K562 (cell line): ENCODE data around the gene PSMG3. TPM values are rescaled to one million over a fixed set of nuclear protein-coding genes. Genes with fewer than 3 reads are reported as not detected.

Source experiments
- ATAC-seq: fragments of 200-7000 bp; cut with Tn5 transposase; 3 replicates; pipeline ENCODE4 v1.9.1; 2020; ENCODE audit warnings: moderate library complexity
- BruUV-seq: library from RNA; stranded (reverse); fragments of 400-500 nt; replicated peaks from 2 replicates; lab custom pipeline; 2021; lab: Mats Ljungman, UMichigan
- CTCF ChIA-PET: fragments of 300-600 bp; formaldehyde crosslinking; extraction: SDS; loops from one replicate; lab custom pipeline; 2021; ENCODE audit warnings: low intra/inter-chr PET ratio; lab: Yijun Ruan, JAX
- POLR2A ChIA-PET: fragments of 300-600, 350-650 bp; sonication (Branson Sonifier 250); formaldehyde crosslinking; extraction: SDS; loops from one replicate; lab custom pipeline; 2021; ENCODE audit warnings: antibody characterized with exemption, inconsistent platforms; lab: Yijun Ruan, JAX
- DNase-seq, 4 experiments: peaks; one replicate each; pipeline versions ENCODE4 v3.0.0 to v3.0.0-alpha.2; 2011 to 2018; ENCODE audit warnings: low spot score in 3 of 4, mixed read lengths in 3 of 4; ENCODE audit errors: extremely low read depth in 1 of 4
- FAIRE-seq: peaks from 2 replicates; lab custom pipeline; 2011; peaks lifted over from hg19 to GRCh38; lab: Jason Lieb, UNC
- H2AFZ ChIP-seq: 2 replicates; pipeline ENCODE4 v1.6.0; 2011; ENCODE audit warnings: low read depth, low read length, control low read depth, inconsistent platforms
- H3K27ac ChIP-seq: fragments of 200-600 bp; 3 replicates; pipeline ENCODE4 v1.8.0; 2011; ENCODE audit warnings: low read depth, mild to moderate bottlenecking, control low read depth, inconsistent platforms, low read length, moderate library complexity, mixed read lengths; ENCODE audit errors: extremely low read depth
- H3K27me3 ChIP-seq, 2 experiments: fragments of 300-600 bp in 1 of 2; 2 replicates in 1 of 2; 3 replicates in 1 of 2; pipeline versions ENCODE4 v1.6.0 to v1.8.0; 2011; ENCODE audit warnings: inconsistent platforms in 2 of 2, low read length in 2 of 2, mild to moderate bottlenecking in 1 of 2, mixed read lengths in 1 of 2, moderate library complexity in 1 of 2; ENCODE audit not compliant: control insufficient read depth in 2 of 2, insufficient read depth in 2 of 2
- H3K36me3 ChIP-seq: fragments of 300-600 bp; 3 replicates; pipeline ENCODE4 v1.8.0; 2011; ENCODE audit warnings: mild to moderate bottlenecking, low read length, inconsistent platforms; ENCODE audit not compliant: control insufficient read depth, insufficient read depth
- H3K4me1 ChIP-seq, 2 experiments: fragments of 200-600 bp in 1 of 2; replicated peaks in 1 of 2; 2 replicates in 1 of 2; 3 replicates in 1 of 2; pipeline versions ENCODE4 v1.5.1 to v1.8.0; 2011; ENCODE audit warnings: inconsistent platforms in 2 of 2, low read length in 2 of 2, mild to moderate bottlenecking in 1 of 2, mixed read lengths in 1 of 2, moderate library complexity in 1 of 2; ENCODE audit not compliant: control insufficient read depth in 2 of 2, insufficient read depth in 2 of 2
- H3K4me2 ChIP-seq: 2 replicates; pipeline ENCODE4 v1.6.1; 2011; ENCODE audit warnings: low read length, control low read depth, inconsistent platforms, mixed read lengths; ENCODE audit not compliant: insufficient read depth
- H3K4me3 ChIP-seq: fragments of 200-600 bp; sonication (generic), shearing (Covaris generic); 2 replicates; pipeline ENCODE4 v1.5.1; 2016; ENCODE audit warnings: control low read depth, inconsistent platforms
- H3K79me2 ChIP-seq: fragments of 200-600 bp; 3 replicates; pipeline ENCODE4 v1.8.0; 2011; ENCODE audit warnings: low read length, inconsistent platforms; ENCODE audit not compliant: control insufficient read depth, insufficient read depth
- H3K9ac ChIP-seq, 2 experiments: 2 replicates each; pipeline versions ENCODE4 v1.6.0 to v1.6.1; 2011; ENCODE audit warnings: low read depth in 2 of 2, low read length in 2 of 2, control low read depth in 1 of 2, inconsistent platforms in 1 of 2, mild to moderate bottlenecking in 1 of 2, mixed read lengths in 1 of 2; ENCODE audit not compliant: insufficient read depth in 1 of 2
- H3K9me1 ChIP-seq: one replicate; pipeline ENCODE4 v1.6.0; 2011; ENCODE audit warnings: inconsistent platforms, mild to moderate bottlenecking, low read length, moderate library complexity; ENCODE audit not compliant: control insufficient read depth, insufficient read depth
- H3K9me3 ChIP-seq: replicated peaks from 2 replicates; pipeline ENCODE4 v1.5.1; 2011; ENCODE audit warnings: low read depth, low read length, inconsistent platforms; ENCODE audit not compliant: control insufficient read depth, insufficient read depth
- H4K20me1 ChIP-seq: replicated peaks from 2 replicates; pipeline ENCODE4 v1.6.1; 2011; ENCODE audit warnings: low read length, inconsistent platforms, mixed read lengths; ENCODE audit not compliant: control insufficient read depth, insufficient read depth
- AFF4 ChIP-seq: sonication (generic); formaldehyde crosslinking; IDR thresholded peaks from 2 replicates; pipeline ENCODE4 v1.8.0; 2023; ENCODE audit warnings: mild to moderate bottlenecking, missing genetic modification reagents
- CHD7 ChIP-seq: fragments of 200-600 bp; sonication (generic); IDR thresholded peaks from one replicate; pipeline ENCODE4 v1.6.1; 2012; ENCODE audit warnings: mild to moderate bottlenecking, low read depth, low read length, inconsistent platforms
- GATAD2B ChIP-seq: fragments of 450-650 bp; IDR thresholded peaks from 2 replicates; pipeline ENCODE4 v1.6.1; 2017; ENCODE audit warnings: mild to moderate bottlenecking, borderline replicate concordance
- NFIX ChIP-seq: fragments of 250-450 bp; sonication (Bioruptor Pico); IDR thresholded peaks from 2 replicates; pipeline ENCODE4 v1.4.0; 2020; ENCODE audit warnings: low read depth, mild to moderate bottlenecking, moderate library complexity
- ZBTB26 ChIP-seq: fragments of 450-650 bp; formaldehyde crosslinking; IDR thresholded peaks from 2 replicates; pipeline ENCODE4 v1.4.0; 2022; ENCODE audit warnings: missing genetic modification characterization
- ZNF347 ChIP-seq: fragments of 450-650 bp; formaldehyde crosslinking; IDR thresholded peaks from 2 replicates; pipeline ENCODE4 v1.4.0; 2020; ENCODE audit warnings: low read depth, mild to moderate bottlenecking, moderate library complexity
- WGBS: fragments of 100-300 bp; shearing (Covaris generic); methylation state at CpG from one replicate; pipeline ENCODE4 v1.1.6; 2016; ENCODE audit warnings: low coverage, mixed read lengths; ENCODE audit not compliant: insufficient coverage; ENCODE audit errors: missing lambda C conversion rate; 5-methylcytosine and 5-hydroxymethylcytosine counted together
- in situ Hi-C: fragments of 300-500 bp; cut with MboI; formaldehyde crosslinking; loops from 4 replicates; pipeline ENCODE4 v1.15.0; 2018; ENCODE audit warnings: inconsistent platforms, mixed read lengths
- intact Hi-C: fragments of 100-400 bp; cut with micrococcal nuclease; formaldehyde crosslinking; loops from 2 replicates; pipeline ENCODE4 v1.14.2; 2022
- polyA plus RNA-seq, 8 experiments: library from polyadenylated mRNA; depleted of rRNA in 4 of 8; stranded (reverse) in 5 of 8; unstranded in 3 of 8; fragments of >200 nt; fragmentation: Nextera tagmentation in 2 of 8; fragmentation: Illumina TruSeq in 1 of 8; extraction: Ambion mirVana in 2 of 8; extraction: Trizol in 1 of 8; gene quantifications; 2 replicates each; pipeline versions ENCODE4 v1.2.1 to v1.2.3, GENCODE V29; 2011 to 2014; ENCODE audit warnings: inconsistent platforms in 1 of 8, missing spikeins in 1 of 8
- total RNA-seq, 7 experiments: library from RNA; depleted of rRNA in 6 of 7; stranded (reverse); fragments of >200 nt in 6 of 7; fragmentation: Illumina TruSeq in 2 of 7; extraction: Trizol in 2 of 7; gene quantifications; 2 replicates each; pipeline versions ENCODE4 v1.2.1 to v1.2.3, GENCODE V29; 2011 to 2021; ENCODE audit warnings: low replicate concordance in 1 of 7

PSMG3 gene
- total and polyA plus RNA-seq, 9 of the 15 experiments (the other 6 are each of a cell fraction or from before 2014, with no cell fraction given): 34.8 to 122 (median 80.1) TPM

GRCh38 chr7:1607001-1607400 is 37.2 kb upstream of the PSMG3 start:
- no peaks in the 10 kb centered on the region for H3K36me3 ChIP-seq
- H2AFZ ChIP-seq: no peak overlapping the region
- no peak for ATAC-seq
- H3K4me3 ChIP-seq: no peak overlapping the region
- ChIA-PET CTCF (no interaction called here), POLR2A (no interaction called here)
- no peak overlapping the region for H3K9ac ChIP-seq
- BruUV-seq: no TSS peak
- peaks cover 0 to 32% of the 10 kb centered on the region in 2 experiments; a peak in 2 of 5 replicates for H3K4me1 ChIP-seq
- DNase-seq: no peak
- intact Hi-C loops: no loop called here
- in situ Hi-C loops: no loop called here
- H3K4me2 ChIP-seq: no peak overlapping the region
- no peaks in the 10 kb centered on the region for H3K79me2 ChIP-seq
- 4% methylated on average over 6 of the region's 7 CpGs for WGBS
- no peak overlapping the region for H3K27ac ChIP-seq
- peaks cover 8% of the 10 kb centered on the region; the same call in 1 of the 2 replicates for H4K20me1 ChIP-seq
- H3K27me3 ChIP-seq: peaks cover 40 to 83% of the 10 kb centered on the region in 2 experiments
- no peaks in the 10 kb centered on the region for H3K9me3 ChIP-seq
- FAIRE-seq: no peak
- H3K9me1 ChIP-seq: peaks cover under 1% of the 10 kb centered on the region
- TF ChIP-seq AFF4: no peak
- TF ChIP-seq GATAD2B: no peak
- no peak for TF ChIP-seq ZNF347 (CRISPR knock-in tag)
- TF ChIP-seq ZBTB26 (CRISPR knock-in tag): no peak
- TF ChIP-seq NFIX (CRISPR knock-in tag): no peak
- TF ChIP-seq CHD7: no peak
